Measurements from ENCODE around the gene NTM.

The NTM gene

GRCh38 chr11:131470216-131470925, 100.0 kb downstream of the NTM start:
- H3K4me3 ChIP-seq (ENCODE audit: low read depth, low read length): no peak overlapping the region
- in situ Hi-C loops (cut with HindIII; ENCODE audit: low sequenced_read_pairs): no loop called here
- DNase-seq (ENCODE audit: low read depth, low spot score): no peak
- TF ChIP-seq CTCF (IDR thresholded peaks at IDR 0.05; ENCODE audit: low read depth, low read length): no peak

GRCh38 chr11:131471976-131472375, 101.6 kb downstream of the NTM start:
- no peak overlapping the region for H3K4me3 ChIP-seq (ENCODE audit: low read depth, low read length)
- TF ChIP-seq CTCF (IDR thresholded peaks at IDR 0.05; ENCODE audit: low read depth, low read length): no peak
- DNase-seq (ENCODE audit: low read depth, low spot score): no peak
- in situ Hi-C loops (cut with HindIII; ENCODE audit: low sequenced_read_pairs): no loop called here

GRCh38 chr11:131474947-131475346, 104.5 kb downstream of the NTM start:
- H3K4me3 ChIP-seq (ENCODE audit: low read depth, low read length): no peak overlapping the region
- TF ChIP-seq CTCF (IDR thresholded peaks at IDR 0.05; ENCODE audit: low read depth, low read length): no peak
- in situ Hi-C loops (cut with HindIII; ENCODE audit: low sequenced_read_pairs): no loop called here
- no peak for DNase-seq (ENCODE audit: low read depth, low spot score)

GRCh38 chr11:131476266-131476665, 105.9 kb downstream of the NTM start:
- H3K4me3 ChIP-seq (ENCODE audit: low read depth, low read length): no peak overlapping the region
- TF ChIP-seq CTCF (IDR thresholded peaks at IDR 0.05; ENCODE audit: low read depth, low read length): no peak
- in situ Hi-C loops (cut with HindIII; ENCODE audit: low sequenced_read_pairs): no loop called here
- no peak for DNase-seq (ENCODE audit: low read depth, low spot score)

- TF ChIP-seq CTCF (IDR thresholded peaks at IDR 0.05; ENCODE audit: low read depth, low read length): no peak
- in situ Hi-C loops (cut with HindIII; ENCODE audit: low sequenced_read_pairs): no loop called here
- H3K4me3 ChIP-seq (ENCODE audit: low read depth, low read length): no peak overlapping the region
- no peak for DNase-seq (ENCODE audit: low read depth, low spot score)
Observed at GRCh38 chr11:131478341-131478740, 107.9 kb downstream of the NTM start.

GRCh38 chr11:131481303-131481702, 110.9 kb downstream of the NTM start:
- TF ChIP-seq CTCF (IDR thresholded peaks at IDR 0.05; ENCODE audit: low read depth, low read length): no peak
- in situ Hi-C loops (cut with HindIII; ENCODE audit: low sequenced_read_pairs): no loop called here
- H3K4me3 ChIP-seq (ENCODE audit: low read depth, low read length): no peak overlapping the region
- no peak for DNase-seq (ENCODE audit: low read depth, low spot score)

Data from astrocyte of the spinal cord (primary cell).